Neutrophil (primary cell): Measurements from ENCODE around the gene RPH3AL.
"Not testable (repeated sequence)": the region's sequence is repeated elsewhere in the genome, so short reads cannot be mapped to it uniquely, and the experiment has no call there.

Source experiments
- H3K27ac ChIP-seq: fragments of 200-600 bp; sonication (generic); 2 replicates; pipeline ENCODE4 v1.5.1; 2016; ENCODE audit warnings: mild to moderate bottlenecking, moderate library complexity
- H3K27me3 ChIP-seq: fragments of 200-600 bp; sonication (generic); 2 replicates; pipeline ENCODE4 v1.6.0; 2016; ENCODE audit warnings: mild to moderate bottlenecking
- H3K36me3 ChIP-seq: fragments of 200-600 bp; sonication (generic); 2 replicates; pipeline ENCODE4 v1.5.1; 2017
- H3K4me1 ChIP-seq, 2 experiments: fragments of 200-600 bp in 1 of 2; sonication (generic) in 1 of 2; 1 replicate in 1 of 2; 2 replicates in 1 of 2; pipeline versions ENCODE4 v1.5.1 to v1.6.1; 2013 to 2016; ENCODE audit warnings: low read depth in 1 of 2, low read length in 1 of 2, mild to moderate bottlenecking in 1 of 2, moderate library complexity in 1 of 2; ENCODE audit not compliant: control insufficient read depth in 1 of 2, insufficient read depth in 1 of 2
- H3K4me3 ChIP-seq, 2 experiments: fragments of 200-600 bp in 1 of 2; sonication (generic) in 1 of 2; 1 replicate in 1 of 2; 2 replicates in 1 of 2; pipeline ENCODE4 v1.5.1; 2013 to 2016; ENCODE audit warnings: low read depth in 1 of 2, low read length in 1 of 2, mild to moderate bottlenecking in 1 of 2, moderate library complexity in 1 of 2
- H3K9me3 ChIP-seq: fragments of 200-600 bp; sonication (generic); 2 replicates; pipeline ENCODE4 v1.5.1; 2016
- TF ChIP-seq, protein P1 (sequence below): fragments of 200-600 bp; sonication (generic); IDR thresholded peaks from 2 replicates; pipeline ENCODE4 v1.5.1; 2016; ENCODE audit warnings: antibody characterized with exemption

RPH3AL gene

DNA sequence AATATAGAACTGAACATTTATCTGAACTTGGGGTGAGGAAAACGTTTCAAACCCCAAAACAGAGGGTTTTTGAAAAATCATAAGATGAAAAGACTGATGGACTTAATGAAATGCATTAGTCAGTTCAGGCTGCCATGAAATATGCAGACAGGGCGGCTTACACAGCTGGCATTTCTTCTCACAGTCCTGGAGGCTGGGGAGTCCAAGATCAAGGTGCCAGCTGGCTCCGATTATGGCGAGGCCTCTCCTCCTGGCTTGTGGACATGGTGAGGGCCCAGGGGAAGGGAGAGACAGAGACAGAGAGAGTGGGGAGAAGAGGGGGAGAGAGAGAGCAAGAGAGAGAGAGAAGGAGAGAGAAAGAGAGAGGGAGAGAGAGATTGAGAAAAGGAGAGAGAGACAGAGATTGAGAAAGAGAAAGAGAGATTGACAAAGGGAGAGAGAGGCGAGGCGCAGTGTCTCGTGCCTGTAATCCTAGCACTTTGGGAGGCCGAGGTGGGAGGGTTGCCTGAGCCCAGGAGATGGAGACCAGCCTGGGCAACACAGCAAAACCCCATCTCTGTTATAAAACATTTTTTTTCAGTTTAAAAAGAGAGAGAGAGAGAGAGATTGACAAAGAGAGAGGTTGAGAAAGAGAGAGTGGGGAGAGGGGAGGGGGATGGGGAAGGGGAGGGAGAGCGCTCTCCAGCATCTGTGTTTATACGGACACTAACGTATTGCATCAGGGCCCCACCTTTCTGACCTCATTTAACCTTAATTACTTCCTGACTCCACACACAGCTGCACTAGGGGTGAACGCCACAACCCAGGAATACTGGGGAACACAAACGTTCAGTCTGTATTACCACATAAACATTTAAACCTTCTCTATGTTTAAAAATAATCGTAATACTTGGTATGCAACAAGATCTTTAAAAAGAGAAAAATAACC is 24.6 kb upstream of the RPH3AL start:
- H3K4me3 ChIP-seq: no peak overlapping the region
- H3K27ac ChIP-seq: no peak overlapping the region
- TF ChIP-seq, protein P1, sequence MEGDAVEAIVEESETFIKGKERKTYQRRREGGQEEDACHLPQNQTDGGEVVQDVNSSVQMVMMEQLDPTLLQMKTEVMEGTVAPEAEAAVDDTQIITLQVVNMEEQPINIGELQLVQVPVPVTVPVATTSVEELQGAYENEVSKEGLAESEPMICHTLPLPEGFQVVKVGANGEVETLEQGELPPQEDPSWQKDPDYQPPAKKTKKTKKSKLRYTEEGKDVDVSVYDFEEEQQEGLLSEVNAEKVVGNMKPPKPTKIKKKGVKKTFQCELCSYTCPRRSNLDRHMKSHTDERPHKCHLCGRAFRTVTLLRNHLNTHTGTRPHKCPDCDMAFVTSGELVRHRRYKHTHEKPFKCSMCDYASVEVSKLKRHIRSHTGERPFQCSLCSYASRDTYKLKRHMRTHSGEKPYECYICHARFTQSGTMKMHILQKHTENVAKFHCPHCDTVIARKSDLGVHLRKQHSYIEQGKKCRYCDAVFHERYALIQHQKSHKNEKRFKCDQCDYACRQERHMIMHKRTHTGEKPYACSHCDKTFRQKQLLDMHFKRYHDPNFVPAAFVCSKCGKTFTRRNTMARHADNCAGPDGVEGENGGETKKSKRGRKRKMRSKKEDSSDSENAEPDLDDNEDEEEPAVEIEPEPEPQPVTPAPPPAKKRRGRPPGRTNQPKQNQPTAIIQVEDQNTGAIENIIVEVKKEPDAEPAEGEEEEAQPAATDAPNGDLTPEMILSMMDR: no peak
- H3K36me3 ChIP-seq: no peaks in the 10 kb centered on the region
- H3K4me1 ChIP-seq: peaks cover 7 to 10% of the 10 kb centered on the region in 2 experiments
- no peaks in the 10 kb centered on the region for H3K9me3 ChIP-seq
- H3K27me3 ChIP-seq: peaks cover 45% of the 10 kb centered on the region

DNA sequence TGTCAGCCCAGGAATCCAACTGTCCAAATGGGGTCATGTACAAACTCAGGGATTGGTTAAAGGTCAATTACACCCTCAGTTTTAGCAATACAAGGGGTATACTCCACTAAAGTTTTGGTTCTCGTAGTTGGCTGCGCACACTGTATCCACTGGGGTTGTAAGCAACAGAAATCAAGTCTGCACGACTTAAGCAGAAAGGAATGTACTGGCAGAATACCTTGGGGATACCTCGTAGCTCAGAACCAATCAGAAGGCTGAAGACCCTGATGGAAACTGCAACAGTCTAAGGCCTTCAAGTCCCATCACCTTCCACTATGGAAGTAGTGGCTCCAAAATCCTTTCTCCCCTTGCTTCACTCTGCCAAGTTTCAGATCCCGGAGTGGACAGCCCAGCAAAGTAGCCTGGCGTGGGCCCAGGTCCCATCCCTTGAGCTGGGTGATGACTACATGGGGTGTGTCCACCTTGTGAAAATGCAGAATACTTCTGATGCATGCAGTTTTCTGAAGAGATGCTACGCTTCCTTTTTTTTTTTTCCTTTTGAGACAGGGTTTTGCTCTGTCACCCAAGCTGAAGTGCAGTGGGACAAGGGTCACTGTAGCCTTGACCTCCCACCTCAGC is 21.1 kb upstream of the RPH3AL start:
- Histone ChIP-seq H3K27me3 (peaks cover 36% of the 10 kb centered on the region), H3K4me1 (peaks cover 7 to 10% of the 10 kb centered on the region in 2 experiments), H3K9me3 (no peaks in the 10 kb centered on the region), H3K4me3 (no peak overlapping the region), H3K36me3 (no peaks in the 10 kb centered on the region), H3K27ac (no peak overlapping the region)
- TF ChIP-seq, protein P1: no peak

DNA sequence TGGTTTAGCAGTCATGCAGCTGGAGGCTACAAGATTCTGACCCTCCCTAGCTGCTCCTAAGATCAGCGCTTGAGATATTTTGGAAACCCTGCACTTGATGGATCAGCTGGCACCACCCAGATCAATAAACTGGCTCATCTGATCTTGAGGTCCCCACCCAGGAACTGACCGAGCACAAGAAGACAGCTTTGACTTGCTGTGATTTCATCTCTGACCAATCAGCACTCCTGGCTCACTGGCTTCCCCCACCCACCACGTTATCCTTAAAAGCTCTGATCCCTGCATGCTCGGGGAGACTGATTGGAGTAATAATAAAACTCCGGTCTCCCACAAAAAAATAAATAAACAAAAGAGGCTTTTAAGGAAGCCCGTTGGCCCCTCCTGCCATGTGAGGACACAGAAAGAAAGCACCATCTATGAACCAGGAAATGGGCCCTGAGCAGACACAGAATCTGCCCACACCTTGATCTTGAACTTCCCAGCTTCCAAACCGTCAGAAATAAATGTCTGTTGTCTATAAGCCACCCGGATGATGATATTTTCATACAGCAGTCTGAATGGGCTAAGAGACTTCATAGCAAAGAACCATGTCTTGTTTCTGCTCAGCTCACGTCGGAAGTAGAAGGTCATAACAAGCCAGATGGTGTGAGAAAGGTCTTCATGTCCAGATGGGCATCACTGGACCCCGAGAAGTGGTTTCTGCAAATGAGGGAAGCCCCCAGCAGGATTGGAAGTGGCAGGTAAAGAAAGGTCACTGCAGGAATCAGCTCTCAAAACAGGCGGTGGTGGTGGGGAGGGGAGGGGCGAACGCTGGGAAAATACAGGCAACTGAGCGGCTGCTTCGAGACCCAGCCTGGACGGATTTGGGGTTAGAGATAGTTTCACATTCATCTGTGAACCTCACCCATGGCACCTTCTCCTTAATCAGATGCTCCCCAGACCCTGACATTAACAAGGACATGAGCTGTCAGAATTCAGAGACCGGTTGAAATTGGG is 19.8 kb upstream of the RPH3AL start:
- peaks cover 0 to 6% of the 10 kb centered on the region in 2 experiments for H3K4me1 ChIP-seq
- no peak overlapping the region for H3K4me3 ChIP-seq
- H3K36me3 ChIP-seq: no peaks in the 10 kb centered on the region
- peaks cover 27% of the 10 kb centered on the region for H3K27me3 ChIP-seq
- TF ChIP-seq, protein P1: no peak
- no peak overlapping the region for H3K27ac ChIP-seq
- no peaks in the 10 kb centered on the region for H3K9me3 ChIP-seq

DNA sequence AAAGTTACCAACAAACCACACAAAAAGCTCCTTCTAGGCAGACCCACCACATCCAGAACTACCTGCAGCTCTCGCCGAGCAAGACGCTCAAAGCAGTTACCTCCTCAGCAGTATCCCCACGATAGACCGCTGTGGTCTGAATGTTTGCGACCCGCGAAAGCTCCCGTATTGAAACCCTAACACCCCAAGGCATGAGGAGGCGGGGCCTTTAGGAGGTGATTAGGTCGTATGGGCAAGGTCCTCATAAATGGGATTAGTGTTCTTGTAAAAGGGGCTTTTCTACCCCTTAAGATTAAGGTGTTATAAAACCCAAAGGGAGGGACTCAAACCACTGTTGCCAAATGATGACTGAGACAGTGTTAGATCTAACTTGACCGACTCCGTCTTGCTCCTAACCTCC is 19.0 kb upstream of the RPH3AL start:
- Histone ChIP-seq H3K9me3 (no peaks in the 10 kb centered on the region), H3K27me3 (peaks cover 18% of the 10 kb centered on the region), H3K4me1 (no peaks in the 10 kb centered on the region), H3K27ac (no peak overlapping the region), H3K4me3 (no peak overlapping the region), H3K36me3 (no peaks in the 10 kb centered on the region)
- TF ChIP-seq, protein P1: no peak

DNA sequence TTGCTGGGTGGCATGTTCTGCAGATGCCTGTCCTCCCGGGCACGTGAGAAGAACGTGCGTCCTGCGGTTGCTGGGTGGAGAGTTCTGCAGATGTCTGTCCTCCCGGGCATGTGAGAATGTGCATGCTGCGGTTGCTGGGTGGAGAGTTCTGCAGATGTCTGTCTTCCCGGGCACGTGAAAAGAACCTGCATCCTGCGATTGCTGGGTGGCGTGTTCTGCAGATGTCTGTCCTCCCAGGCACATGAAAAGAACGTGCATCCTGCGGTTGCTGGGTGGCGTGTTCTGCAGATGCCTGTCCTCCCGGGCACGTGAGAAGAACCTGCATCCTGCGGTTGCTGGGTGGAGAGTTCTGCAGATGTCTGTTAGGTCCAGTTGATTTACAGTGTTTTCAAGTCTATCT is 15.0 kb upstream of the RPH3AL start:
- H3K4me3 ChIP-seq, H3K4me1 ChIP-seq, H3K27ac ChIP-seq, H3K9me3 ChIP-seq, H3K36me3 ChIP-seq: not testable (repeated sequence)
- peaks cover 15% of the 10 kb centered on the region for H3K27me3 ChIP-seq

DNA sequence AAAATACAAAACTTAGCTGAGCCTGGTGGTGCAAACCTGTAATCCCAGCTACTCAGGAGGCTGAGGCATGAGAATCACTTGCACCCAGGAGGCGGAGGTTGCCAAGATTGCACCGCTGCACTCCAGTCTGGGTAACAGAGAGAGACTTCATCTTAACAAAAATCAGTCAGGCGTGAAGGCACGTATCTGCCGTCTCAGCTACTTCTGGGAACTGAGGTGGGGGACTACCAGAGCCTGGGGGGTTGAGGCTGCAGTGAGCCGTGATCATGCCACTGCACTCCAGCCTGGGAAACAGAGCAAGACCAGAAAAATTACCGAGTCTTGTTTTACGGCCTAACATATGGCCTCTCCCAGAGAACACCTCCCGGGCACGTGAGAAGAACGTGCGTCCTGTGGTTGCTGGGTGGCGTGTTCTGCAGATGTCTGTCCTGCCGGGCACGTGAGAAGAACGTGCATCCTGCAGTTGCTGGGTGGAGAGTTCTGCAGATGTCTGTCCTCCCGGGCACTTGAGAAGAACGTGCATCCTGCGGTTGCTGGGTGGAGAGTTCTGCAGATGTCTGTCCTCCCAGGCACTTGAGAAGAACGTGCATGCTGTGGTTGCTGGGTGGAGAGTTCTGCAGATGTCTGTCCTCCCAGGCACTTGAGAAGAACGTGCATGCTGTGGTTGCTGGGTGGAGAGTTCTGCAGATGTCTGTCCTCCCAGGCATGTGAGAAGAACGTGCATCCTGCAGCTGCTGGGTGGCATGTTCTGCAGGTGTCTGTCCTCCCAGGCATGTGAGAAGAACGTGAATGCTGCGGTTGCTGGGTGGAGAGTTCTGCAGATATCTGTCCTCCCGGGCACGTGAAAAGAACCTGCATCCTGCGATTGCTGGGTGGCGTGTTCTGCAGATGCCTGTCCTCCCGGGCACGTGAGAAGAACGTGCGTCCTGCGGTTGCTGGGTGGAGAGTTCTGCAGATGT is 14.3 kb upstream of the RPH3AL start:
- peaks cover 15% of the 10 kb centered on the region for H3K27me3 ChIP-seq
- not testable (repeated sequence) for H3K4me3 ChIP-seq, H3K27ac ChIP-seq, H3K36me3 ChIP-seq, H3K9me3 ChIP-seq, H3K4me1 ChIP-seq
